Stimulated activated naive CD8-positive, alpha-beta T cell treated with anti-CD3 and anti-CD28 coated beads, Interleukin-15, amount 100 ng/mL, for 72 hours (primary cell): ENCODE data around the gene BARHL2.

Experiments
- ATAC-seq: fragments of 150-1000 bp; cut with Tn5 transposase; 2 replicates; pipeline ENCODE4 v1.10.0; 2021; ENCODE audit warnings: mild to moderate bottlenecking, moderate library complexity
- DNase-seq, 2 donors: peaks; one replicate each; pipeline ENCODE4 v3.0.0; 2021 to 2022
- H3K27ac Mint-ChIP-seq, 2 donors: one replicate each; pipeline ENCODE4 v1.8.0; 2022; ENCODE audit warnings: mild to moderate bottlenecking in 2 of 2, mixed read lengths in 2 of 2, moderate library complexity in 2 of 2
- H3K27me3 Mint-ChIP-seq: one replicate; pipeline ENCODE4 v1.8.0; 2022; ENCODE audit warnings: mixed read lengths
- H3K4me1 Mint-ChIP-seq: one replicate; pipeline ENCODE4 v1.8.0; 2022; ENCODE audit warnings: mild to moderate bottlenecking, mixed read lengths
- H3K4me3 Mint-ChIP-seq, 2 donors: one replicate each; pipeline ENCODE4 v1.8.0; 2022; ENCODE audit warnings: mild to moderate bottlenecking in 2 of 2, mixed read lengths in 2 of 2, moderate library complexity in 1 of 2
- H3K9me3 Mint-ChIP-seq, 2 donors: one replicate each; pipeline ENCODE4 v1.8.0; 2022; ENCODE audit warnings: mixed read lengths in 2 of 2

BARHL2 gene

DNA sequence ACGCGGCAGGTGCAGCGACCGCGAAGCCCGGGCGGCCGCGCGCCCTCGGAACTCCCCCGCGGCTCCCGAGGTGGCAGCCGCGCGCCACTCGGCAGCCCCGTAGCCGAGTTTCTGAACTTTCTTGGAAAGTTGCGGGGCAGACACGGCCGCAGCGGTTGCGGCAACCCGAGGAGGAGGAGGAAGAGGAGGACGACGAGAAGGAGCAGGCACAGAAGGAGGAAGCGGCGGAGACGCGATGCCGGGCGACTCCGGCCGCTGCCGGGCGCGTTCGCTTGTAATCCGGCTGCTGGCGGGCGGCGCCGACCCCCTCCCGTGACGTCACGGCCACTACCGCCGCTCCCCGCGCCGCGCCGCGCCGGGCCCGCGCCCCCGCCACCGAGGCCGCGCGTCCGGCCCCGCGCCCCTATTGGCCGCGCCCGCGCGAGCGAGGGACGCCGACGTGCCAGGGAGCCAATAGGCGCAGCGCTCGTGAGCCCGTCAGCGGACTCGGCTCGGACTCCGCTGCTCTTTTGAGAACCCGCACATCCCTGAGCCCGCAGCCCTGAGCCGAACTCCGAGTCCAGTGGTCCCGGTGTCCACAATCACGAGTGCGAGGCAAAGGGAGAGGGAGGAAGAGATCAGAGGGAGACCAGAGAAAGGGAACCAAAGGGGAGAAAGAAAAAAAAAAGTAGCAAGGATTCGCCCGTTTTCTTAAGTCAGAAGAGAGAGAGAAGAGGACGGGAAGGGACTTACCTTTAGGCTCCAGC lies 736 bp upstream of the BARHL2 start:
- Mint-ChIP-seq H3K27ac (no peak overlapping the region), H3K9me3 (peaks cover 6 to 13% of the 10 kb centered on the region in 2 donors), H3K4me1 (peaks cover 61% of the 10 kb centered on the region), H3K4me3 (peak overlapping the region; percentile 78 to 81), H3K27me3 (peaks cover 100% of the 10 kb centered on the region)
- DNase-seq (no peak), ATAC-seq (peak; percentile 39)

DNA sequence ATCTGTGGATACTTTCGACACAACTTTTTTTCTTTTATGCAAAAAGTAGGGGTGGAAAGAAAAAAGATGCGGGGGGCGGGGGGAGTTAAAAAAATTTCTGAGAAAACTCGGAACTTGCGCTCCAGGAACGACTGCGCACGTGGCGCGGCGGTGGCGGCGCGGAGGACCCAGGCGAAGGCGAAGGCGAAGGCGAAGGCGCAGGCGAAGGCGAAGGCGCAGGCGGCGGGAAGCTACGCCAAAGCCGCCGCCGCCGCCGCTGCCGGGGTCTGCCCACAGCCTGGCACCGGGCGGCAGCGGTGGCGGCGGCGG lies 208 bp upstream of the BARHL2 start:
- no peak for DNase-seq
- H3K27me3 Mint-ChIP-seq = peaks cover 100% of the 10 kb centered on the region
- peaks cover 64% of the 10 kb centered on the region for H3K4me1 Mint-ChIP-seq
- H3K9me3 Mint-ChIP-seq = peaks cover 8 to 13% of the 10 kb centered on the region in 2 donors
- ATAC-seq = no peak
- H3K4me3 Mint-ChIP-seq = peak overlapping the region; percentile 79 to 81
- H3K27ac Mint-ChIP-seq = peak overlapping the region in 1 of 2 donors; percentile 92

DNA sequence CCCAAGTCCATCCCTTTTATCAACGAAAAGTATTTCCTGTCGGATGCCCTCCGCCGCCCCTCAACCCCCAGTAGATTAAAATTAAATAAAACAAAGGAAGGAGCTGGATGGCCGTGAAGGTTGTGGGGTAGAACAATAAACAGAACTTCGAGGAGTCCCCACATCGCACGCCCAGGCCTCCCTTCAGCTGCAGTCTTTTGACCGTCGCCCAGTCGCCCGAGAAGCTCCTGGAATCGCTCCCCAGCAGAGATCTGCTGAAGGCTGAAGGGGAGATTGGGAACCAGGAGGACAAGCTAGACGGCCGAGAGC lies 905 bp downstream of the BARHL2 start:
- H3K9me3 Mint-ChIP-seq = peaks cover 8 to 13% of the 10 kb centered on the region in 2 donors
- no peak overlapping the region for H3K27ac Mint-ChIP-seq
- H3K4me3 Mint-ChIP-seq = peak overlapping the region; percentile 79 to 81
- H3K4me1 Mint-ChIP-seq = peaks cover 56% of the 10 kb centered on the region
- ATAC-seq = no peak
- peaks cover 100% of the 10 kb centered on the region for H3K27me3 Mint-ChIP-seq
- DNase-seq = no peak

DNA sequence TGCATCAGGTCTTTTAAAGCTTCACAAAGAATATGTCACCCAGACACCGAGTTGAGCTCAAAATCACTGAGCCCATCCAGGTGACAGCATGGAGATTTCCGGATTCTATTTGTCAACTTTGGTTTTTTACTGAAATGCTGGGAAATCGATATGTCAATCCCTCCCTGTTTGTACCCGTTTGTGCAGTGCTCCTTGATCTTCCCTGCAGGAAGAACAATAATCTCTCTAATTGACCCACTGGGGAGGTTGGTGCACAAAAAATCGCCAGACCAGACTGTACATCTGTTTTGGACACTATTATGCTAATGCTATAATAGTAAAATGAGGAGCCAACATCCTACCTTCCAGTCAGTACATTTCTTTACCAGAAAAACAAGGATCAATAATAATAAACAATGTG lies 1.8 kb downstream of the BARHL2 start:
- Mint-ChIP-seq H3K4me3 (no peak overlapping the region), H3K27ac (no peak overlapping the region)

DNA sequence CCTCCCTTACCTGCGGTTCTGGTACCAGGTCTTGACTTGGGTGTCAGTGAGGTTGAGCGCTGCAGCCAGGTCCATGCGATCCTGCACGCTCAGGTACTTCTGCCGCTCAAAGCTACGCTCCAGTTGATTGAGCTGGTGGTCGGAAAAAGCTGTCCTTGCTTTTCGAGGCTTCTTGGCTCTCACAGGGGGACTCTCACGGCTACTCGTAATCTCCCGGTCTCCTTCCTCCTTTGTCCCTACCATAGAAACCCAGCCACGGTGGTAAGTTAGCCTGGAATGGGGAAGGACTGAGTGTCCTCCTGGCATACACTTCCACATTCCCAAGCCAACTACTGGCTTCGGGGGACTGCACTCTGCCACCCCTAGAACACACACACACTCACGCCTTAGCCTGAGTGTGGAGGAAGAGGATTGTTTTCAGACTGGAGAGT lies 2.6 kb downstream of the BARHL2 start:
- DNase-seq = no peak
- peaks cover 100% of the 10 kb centered on the region for H3K27me3 Mint-ChIP-seq
- H3K4me1 Mint-ChIP-seq = peaks cover 51% of the 10 kb centered on the region
- peaks cover 4 to 6% of the 10 kb centered on the region in 2 donors for H3K9me3 Mint-ChIP-seq
- H3K4me3 Mint-ChIP-seq = no peak overlapping the region
- no peak overlapping the region for H3K27ac Mint-ChIP-seq
- ATAC-seq = no peak

More for the DNA sequence above, 1.8 kb downstream of the BARHL2 start:
- ATAC-seq (no peak), DNase-seq (no peak)
- Mint-ChIP-seq H3K4me1 (peaks cover 57% of the 10 kb centered on the region), H3K9me3 (peaks cover 8 to 10% of the 10 kb centered on the region in 2 donors), H3K27me3 (peaks cover 100% of the 10 kb centered on the region)

DNA sequence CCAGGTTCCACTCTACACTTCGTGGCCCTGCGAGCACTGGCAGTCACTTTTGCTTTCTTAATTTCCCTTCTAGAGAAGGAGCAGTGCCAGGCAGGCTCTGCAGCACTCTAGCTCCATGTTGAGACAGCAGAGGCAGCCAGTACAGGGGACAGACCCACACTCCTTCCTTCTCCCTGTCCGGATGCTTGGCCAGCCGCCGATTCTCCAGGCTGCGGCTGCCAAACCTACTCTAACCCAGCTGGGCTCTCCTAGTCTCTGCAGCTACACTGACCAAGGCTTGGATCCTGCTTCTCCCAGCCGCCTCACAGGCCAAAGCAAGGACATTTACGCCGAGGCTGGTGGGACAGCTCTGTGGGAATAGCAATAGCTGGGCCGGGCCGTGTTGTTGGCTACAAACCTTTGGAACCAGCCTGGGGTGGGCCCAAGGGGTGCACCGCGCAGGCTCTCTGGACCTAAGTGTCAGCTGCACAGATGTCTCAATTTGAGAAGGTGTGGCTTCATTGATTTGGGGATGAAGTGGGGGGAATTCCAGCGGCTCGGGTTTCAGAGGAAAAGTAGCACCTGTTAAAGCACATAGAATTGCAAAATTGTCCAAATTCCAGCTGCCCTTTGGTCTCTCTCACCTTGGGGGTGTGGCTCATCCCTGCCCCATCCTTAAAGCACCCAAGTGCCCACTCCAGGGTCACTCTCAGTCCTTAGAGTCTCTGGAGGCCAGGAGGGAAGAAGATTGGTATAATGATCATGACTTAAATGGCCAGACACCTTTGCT lies 3.2 kb downstream of the BARHL2 start:
- Mint-ChIP-seq H3K27me3 (peaks cover 100% of the 10 kb centered on the region), H3K4me1 (peaks cover 45% of the 10 kb centered on the region), H3K4me3 (no peak overlapping the region), H3K9me3 (peaks cover 4 to 6% of the 10 kb centered on the region in 2 donors), H3K27ac (no peak overlapping the region)
- ATAC-seq (peak; percentile 17), DNase-seq (no peak)

DNA sequence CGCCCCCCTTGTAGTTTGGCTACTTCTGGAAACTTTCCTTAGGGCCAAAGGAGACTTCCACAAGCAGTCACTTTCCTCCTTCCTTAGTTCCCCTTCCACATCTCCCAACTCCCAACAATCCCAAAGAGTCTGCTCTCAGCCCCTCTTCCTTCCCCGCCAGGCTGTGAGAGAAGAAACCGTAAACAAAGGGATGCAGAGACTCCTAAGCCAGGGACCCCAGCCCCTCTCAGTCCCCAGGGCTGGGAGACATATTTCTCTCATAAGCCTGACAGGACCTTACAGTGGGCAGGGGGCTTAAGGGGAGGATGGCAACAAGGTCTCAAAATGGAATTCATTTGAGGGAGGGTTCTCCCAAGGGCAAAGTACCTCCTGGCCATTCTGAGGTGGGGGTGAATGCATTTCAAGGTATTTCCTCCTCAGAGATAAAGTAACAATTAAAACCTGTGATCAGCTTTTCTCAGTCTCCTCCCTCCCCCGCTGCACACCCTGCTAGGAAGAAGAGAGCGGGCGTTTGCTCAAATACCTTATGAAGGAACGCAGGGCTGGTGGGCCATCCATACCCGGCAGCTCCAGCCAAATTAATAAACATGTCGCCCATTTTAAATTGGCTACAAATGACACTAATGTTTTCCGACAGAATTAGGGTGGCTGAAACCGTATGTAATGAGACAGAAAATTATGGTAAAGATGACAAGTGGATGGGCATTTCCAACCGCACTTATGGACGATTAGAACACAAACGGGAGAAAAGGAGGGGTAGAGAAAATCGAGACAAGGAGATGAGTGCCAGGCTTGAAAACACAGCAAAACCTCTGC lies 4.0 kb downstream of the BARHL2 start:
- no peak for DNase-seq
- Mint-ChIP-seq H3K9me3 (peaks cover 4 to 6% of the 10 kb centered on the region in 2 donors), H3K27me3 (peaks cover 100% of the 10 kb centered on the region), H3K27ac (peak overlapping the region in 1 of 2 donors; percentile 8), H3K4me3 (no peak overlapping the region), H3K4me1 (peaks cover 37% of the 10 kb centered on the region)
- no peak for ATAC-seq

DNA sequence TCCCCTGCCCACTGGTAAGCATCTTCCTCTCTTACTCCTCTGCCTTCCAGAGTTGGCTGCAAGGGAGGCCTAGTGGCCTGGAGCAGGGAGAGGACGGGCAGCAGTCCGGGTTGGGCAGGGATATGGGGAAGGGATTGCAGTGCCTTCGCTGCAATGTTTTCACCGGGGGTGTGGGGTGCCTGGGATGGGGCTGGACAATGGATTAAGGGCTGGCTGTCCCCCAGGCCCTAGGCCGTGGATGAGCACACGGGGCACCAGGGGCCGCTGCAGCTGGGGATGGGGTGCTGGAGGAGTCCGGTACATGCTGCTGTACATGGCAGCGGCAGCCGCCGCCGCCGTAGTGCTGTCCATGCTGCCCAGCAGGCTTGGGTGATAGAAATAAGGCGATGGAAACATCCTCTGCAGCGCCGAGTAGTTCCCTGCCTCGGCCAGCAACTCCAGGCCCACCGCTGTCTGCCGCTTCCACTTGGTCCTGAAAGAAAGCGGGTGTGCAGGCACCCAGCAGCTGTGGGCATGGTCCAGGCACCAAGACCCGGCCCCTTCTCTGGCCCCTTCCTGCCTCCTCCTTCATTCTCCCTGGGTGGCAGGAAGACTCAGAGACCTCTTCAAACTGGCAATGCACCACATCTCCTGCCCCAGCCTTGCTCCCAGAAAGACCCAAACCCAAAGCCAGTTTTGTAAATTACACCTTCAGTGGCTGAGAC lies 4.8 kb downstream of the BARHL2 start:
- Mint-ChIP-seq H3K4me3 (no peak overlapping the region), H3K9me3 (peaks cover 4 to 6% of the 10 kb centered on the region in 2 donors), H3K27me3 (peaks cover 100% of the 10 kb centered on the region), H3K4me1 (peaks cover 37% of the 10 kb centered on the region), H3K27ac (peak overlapping the region in 1 of 2 donors; percentile 27)
- DNase-seq = no peak
- no peak for ATAC-seq

DNA sequence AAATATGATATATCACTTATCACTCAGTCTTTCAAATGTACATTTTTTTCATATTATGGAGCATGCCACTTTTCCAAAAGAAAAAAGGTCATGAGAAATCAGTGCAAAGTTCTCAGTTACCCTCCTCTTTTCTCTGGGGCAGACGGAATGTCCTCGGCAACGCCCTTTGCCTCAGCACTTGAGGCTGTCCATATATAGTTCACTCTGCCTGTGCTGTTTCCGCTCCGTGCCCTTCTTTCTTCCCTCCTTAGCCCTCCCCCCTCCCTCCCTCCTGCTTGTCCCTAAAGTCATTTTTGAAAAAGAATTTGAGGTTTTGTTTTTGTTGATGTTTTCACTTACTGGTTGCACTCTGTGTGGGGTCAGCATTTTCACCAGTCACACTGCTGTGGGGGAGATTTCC lies 5.4 kb downstream of the BARHL2 start:
- no peak for ATAC-seq
- Mint-ChIP-seq H3K27ac (peak overlapping the region in 1 of 2 donors; percentile 27), H3K9me3 (peaks cover 4 to 5% of the 10 kb centered on the region in 2 donors), H3K4me3 (no peak overlapping the region), H3K27me3 (peaks cover 100% of the 10 kb centered on the region), H3K4me1 (peaks cover 37% of the 10 kb centered on the region)
- DNase-seq = no peak

DNA sequence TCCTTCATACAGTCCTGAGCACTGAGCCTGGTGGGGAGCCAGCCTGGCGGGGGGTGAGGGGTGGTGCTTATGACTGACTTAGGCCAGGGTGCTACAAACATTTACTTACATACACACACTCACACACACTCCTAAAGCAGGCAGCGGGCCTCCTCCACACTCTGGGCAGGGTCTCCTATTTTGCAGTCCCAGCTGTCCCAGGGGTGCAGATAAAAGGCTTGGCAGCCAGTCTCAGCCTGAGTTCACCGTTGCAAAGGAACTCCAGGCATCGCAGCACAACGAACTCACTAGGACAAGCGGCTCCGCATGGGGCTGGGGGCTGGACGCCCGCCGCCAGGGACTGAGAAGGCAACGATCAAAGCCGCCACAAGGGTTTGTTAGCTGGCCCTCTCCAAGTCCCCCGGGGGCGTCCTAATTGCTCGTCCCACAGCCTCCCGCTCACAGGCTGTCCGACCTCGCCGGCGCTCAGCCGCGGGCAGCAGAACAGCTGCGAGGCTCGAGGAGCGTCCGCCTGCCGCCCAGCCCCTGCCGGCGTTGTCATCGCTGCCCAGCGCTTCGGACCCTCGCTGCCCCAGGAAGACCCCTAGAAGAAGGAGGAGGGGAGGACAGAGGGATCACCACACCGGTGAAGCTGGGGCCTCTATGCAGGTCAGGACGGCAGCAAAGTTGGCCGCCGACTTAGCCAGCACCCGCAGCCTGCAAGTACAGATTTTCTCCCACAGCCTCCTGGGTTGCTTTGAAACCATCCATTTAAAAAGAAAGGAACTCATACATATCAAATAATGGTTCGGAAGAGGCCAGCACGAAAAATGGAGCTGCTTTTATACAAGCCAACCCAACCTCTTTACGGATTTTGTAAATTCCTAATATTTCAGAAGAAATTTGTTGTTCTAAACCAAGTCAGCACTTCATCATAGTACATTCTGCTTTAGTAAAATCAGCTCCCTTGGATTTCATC lies 6.2 kb downstream of the BARHL2 start:
- DNase-seq (no peak), ATAC-seq (no peak)
- Mint-ChIP-seq H3K27me3 (peaks cover 100% of the 10 kb centered on the region), H3K9me3 (peaks cover 0 to 4% of the 10 kb centered on the region in 2 donors), H3K4me1 (peaks cover 39% of the 10 kb centered on the region), H3K27ac (no peak overlapping the region), H3K4me3 (no peak overlapping the region)

DNA sequence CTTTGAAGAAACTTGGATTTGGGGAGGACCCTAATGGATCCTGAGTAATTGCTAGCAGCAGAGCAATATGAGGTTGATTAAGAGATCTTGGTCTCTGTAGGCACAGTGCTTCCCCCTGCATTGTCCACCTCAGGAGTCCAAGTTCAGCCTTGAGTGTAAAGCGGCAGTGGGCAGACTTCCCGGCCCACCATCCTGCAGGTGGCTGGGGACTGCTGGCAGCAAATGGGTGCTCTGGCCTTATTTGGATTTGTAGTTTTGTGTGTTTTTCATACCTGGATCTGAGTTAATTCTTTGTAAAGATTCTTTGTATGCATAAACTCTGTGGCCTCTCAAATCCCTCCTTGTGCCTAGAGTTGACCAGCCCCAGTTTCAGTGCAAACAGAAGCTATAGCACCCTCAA lies 7.6 kb downstream of the BARHL2 start:
- no peak for ATAC-seq
- Mint-ChIP-seq H3K27me3 (peaks cover 100% of the 10 kb centered on the region), H3K4me1 (peaks cover 40% of the 10 kb centered on the region), H3K4me3 (no peak overlapping the region), H3K9me3 (peaks cover 0 to 4% of the 10 kb centered on the region in 2 donors), H3K27ac (no peak overlapping the region)
- no peak for DNase-seq

DNA sequence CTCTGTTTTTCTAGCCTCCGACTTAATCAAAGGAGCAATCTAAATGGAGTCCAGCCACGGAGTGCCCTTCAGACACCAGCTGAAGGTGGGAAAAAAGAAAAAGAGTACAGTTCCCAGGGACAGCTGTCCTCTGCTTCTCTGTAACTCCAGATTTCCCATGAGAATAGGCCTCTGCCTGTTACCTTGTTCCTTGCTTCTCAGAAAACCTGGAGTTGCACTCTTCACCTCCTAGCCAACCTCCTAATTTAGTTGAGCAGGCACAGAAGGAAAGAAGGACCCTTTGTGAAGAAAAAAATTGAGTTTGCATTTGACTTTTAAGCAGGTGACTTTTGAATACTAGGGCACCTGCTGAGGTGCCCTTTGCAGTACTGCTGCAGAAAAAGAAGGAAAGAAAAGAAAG lies 8.3 kb downstream of the BARHL2 start:
- H3K27ac Mint-ChIP-seq = no peak overlapping the region
- peaks cover 100% of the 10 kb centered on the region for H3K27me3 Mint-ChIP-seq
- DNase-seq (no peak), ATAC-seq (no peak)
- H3K9me3 Mint-ChIP-seq = peaks cover 0 to 4% of the 10 kb centered on the region in 2 donors
- no peak overlapping the region for H3K4me3 Mint-ChIP-seq
- H3K4me1 Mint-ChIP-seq = peaks cover 38% of the 10 kb centered on the region

DNA sequence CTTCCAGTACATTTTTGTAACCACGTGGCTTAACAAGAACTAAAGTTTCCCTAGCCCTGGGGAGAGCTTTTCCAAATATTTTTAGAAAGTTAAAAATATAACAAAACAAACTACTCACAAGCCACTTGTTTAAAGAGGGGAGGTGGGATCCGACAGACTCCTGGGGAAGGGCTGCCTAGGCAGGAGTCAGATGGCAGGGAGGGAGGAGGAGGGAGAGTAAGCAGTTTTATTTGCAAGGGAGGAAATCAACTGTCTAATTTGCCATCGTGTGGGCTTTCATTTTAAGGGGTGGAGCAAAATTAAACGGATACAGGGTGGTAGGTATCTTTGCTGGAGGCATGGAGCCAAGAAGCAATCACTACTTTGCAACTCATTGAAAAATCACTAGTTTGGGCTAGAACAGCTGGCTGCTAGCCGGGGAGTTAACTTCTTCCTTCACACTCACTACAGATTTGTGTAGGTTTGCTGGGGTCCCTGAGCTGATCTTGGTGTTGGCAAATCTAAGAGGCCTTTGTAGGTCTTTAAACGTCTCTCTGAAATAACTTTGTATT lies 8.8 kb downstream of the BARHL2 start:
- Mint-ChIP-seq H3K4me1 (peaks cover 32% of the 10 kb centered on the region), H3K27ac (no peak overlapping the region), H3K27me3 (peaks cover 100% of the 10 kb centered on the region), H3K9me3 (peaks cover 0 to 4% of the 10 kb centered on the region in 2 donors), H3K4me3 (no peak overlapping the region)
- DNase-seq (no peak), ATAC-seq (no peak)

DNA sequence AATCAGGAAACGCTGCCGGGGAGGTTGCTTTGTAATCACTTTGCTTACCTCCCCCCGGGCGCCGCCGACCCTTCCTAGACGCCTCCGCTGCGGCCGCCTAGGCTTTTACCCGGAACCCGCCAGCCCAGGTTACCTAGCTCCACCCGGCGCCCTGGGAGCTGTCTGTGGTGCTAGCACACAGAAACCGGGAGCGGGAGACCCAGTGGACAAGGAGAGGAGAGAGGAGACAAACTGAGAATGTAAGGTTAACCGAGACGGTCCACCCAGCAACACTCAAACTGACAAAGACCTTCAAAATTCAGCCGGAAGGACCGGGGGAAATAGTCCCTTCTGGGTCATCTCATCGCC lies 9.8 kb downstream of the BARHL2 start:
- DNase-seq (no peak), ATAC-seq (peak; percentile 54)
- H3K4me1 Mint-ChIP-seq = peaks cover 25% of the 10 kb centered on the region
- H3K4me3 Mint-ChIP-seq = peak overlapping the region; percentile 64 to 77
- peaks cover 95% of the 10 kb centered on the region for H3K27me3 Mint-ChIP-seq
- no peaks in the 10 kb centered on the region for H3K9me3 Mint-ChIP-seq
- H3K27ac Mint-ChIP-seq = no peak overlapping the region
